GM18517 (cell line): Measurements from ENCODE around the gene STAB1.

Source experiments
- ATAC-seq: cut with Tn5 transposase; IDR thresholded peaks from one replicate; pipeline ENCODE4 v1.9.1; 2021; ENCODE audit warnings: mild to moderate bottlenecking, moderate library complexity; ENCODE audit not compliant: unreplicated experiment

The STAB1 gene

GRCh38 chr3:52561028-52561747 lies 66.0 kb downstream of the STAB1 start:
- ATAC-seq: no peak

GRCh38 chr3:52563984-52564383 lies 68.8 kb downstream of the STAB1 start:
- no peak for ATAC-seq

- ATAC-seq: no peak
Measured at GRCh38 chr3:52568069-52568468, 72.9 kb downstream of the STAB1 start.

GRCh38 chr3:52570076-52570475 lies 74.9 kb downstream of the STAB1 start:
- no peak for ATAC-seq

GRCh38 chr3:52572221-52572620 lies 77.1 kb downstream of the STAB1 start:
- ATAC-seq: no peak
